GM23248 (cell line): ENCODE data around the gene GNG10.

Source experiments
- EZH2 ChIP-seq: fragments of 200-600 bp; sonication (generic); IDR thresholded peaks from 2 replicates; pipeline ENCODE4 v1.6.1; 2018; ENCODE audit warnings: antibody characterized with exemption, mild to moderate bottlenecking; ENCODE audit not compliant: insufficient read depth, poor library complexity, severe bottlenecking
- EZH2phosphoT487 ChIP-seq: fragments of 200-600 bp; sonication (generic); IDR thresholded peaks from 2 replicates; pipeline ENCODE4 v1.6.1; 2018; ENCODE audit warnings: antibody characterized with exemption, moderate library complexity, mild to moderate bottlenecking, low read depth; ENCODE audit not compliant: insufficient read depth

DNA sequence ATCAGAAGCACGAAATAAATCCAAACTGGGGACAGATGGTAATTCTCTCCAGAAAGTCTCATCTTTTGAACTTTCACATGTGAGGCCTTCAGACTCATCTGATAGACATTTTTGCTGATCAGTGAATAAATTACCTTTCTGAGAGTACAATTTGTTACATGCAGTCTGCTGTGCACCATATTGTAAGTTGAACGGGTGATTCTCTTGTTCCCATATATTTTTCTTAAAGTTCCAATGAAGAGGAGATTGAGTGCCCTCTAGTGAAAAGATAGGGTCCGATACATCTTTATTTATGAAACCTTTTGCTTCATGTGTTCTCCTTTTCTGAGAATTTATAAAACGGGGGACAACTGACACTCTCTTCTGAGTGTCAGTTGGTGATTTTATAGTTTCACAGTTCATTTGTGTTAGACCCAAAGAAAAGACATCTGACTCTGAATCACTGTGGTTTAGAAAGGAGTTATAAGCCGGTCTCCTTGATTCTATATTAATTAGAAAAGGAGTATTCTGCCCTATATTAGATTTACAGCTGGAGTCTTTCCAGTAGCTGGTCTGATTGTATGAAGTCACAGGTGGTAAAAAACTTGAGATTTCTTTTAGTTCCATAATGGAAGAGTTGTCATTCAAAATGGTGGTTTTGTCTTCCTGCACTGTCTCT is 30.4 kb downstream of the GNG10 start:
- no peak for TF ChIP-seq EZH2phosphoT487
- TF ChIP-seq EZH2, result no peak
